Renal cortical epithelial cell (primary cell): ENCODE data around the gene BTF3. TPM values are rescaled to one million over a fixed set of nuclear protein-coding genes. Genes with fewer than 3 reads are reported as not detected.
"Not testable (repeated sequence)": the region's sequence is repeated elsewhere in the genome, so short reads cannot be mapped to it uniquely, and the experiment has no call there.

Experiments used
- DNase-seq: peaks from one replicate; pipeline ENCODE4 v3.0.0-alpha.2; 2011; ENCODE audit warnings: low read depth
- total RNA-seq: library from RNA; depleted of rRNA; stranded (reverse); fragments of >200 nt; gene quantifications from 2 replicates; pipeline ENCODE4 v1.2.3, GENCODE V29; 2014

Gene BTF3
- total RNA-seq = 267 and 336 TPM in 2 replicates

GRCh38 chr5:73498057-73498992 is at the start of gene BTF3:
TSS of gene BTF3 (plus strand) at chr5:73498442. CDS start at chr5:73498668, 226 bp downstream.
- peak; percentile 96 for DNase-seq

GRCh38 chr5:73448463-73449136 is 49.6 kb upstream of the BTF3 start, which contains the start of gene FOXD1:
TSS of gene FOXD1 (minus strand) at chr5:73448777. CDS start at chr5:73448362, 415 bp downstream.
- DNase-seq = peak; percentile 69

- no peak for DNase-seq
Measured at GRCh38 chr5:73450137-73450536, 48.1 kb upstream of the BTF3 start.

- DNase-seq = peak; percentile 16
Measured at GRCh38 chr5:73450672-73451223, 47.5 kb upstream of the BTF3 start.

GRCh38 chr5:73451224-73452130 is 46.8 kb upstream of the BTF3 start:
- no peak for DNase-seq

GRCh38 chr5:73452215-73452614 is 46.0 kb upstream of the BTF3 start:
- DNase-seq = no peak

- peak; percentile 77 for DNase-seq
Measured at GRCh38 chr5:73454379-73455036, 43.7 kb upstream of the BTF3 start.

GRCh38 chr5:73456462-73456861 is 41.8 kb upstream of the BTF3 start:
- DNase-seq = not testable (repeated sequence)

GRCh38 chr5:73459366-73459765 is 38.9 kb upstream of the BTF3 start:
- peak; percentile 25 for DNase-seq

GRCh38 chr5:73460133-73460532 is 38.1 kb upstream of the BTF3 start:
- DNase-seq = no peak

- no peak for DNase-seq
Measured at GRCh38 chr5:73464016-73464745, 34.1 kb upstream of the BTF3 start.

GRCh38 chr5:73468638-73469037 is 29.6 kb upstream of the BTF3 start:
- DNase-seq = not testable (repeated sequence)

GRCh38 chr5:73469878-73470277 is 28.4 kb upstream of the BTF3 start:
- DNase-seq = no peak

GRCh38 chr5:73471654-73472053 is 26.6 kb upstream of the BTF3 start:
- DNase-seq = no peak

GRCh38 chr5:73472116-73472515 is 26.1 kb upstream of the BTF3 start:
- no peak for DNase-seq

GRCh38 chr5:73480500-73480899 is 17.7 kb upstream of the BTF3 start:
- no peak for DNase-seq

- DNase-seq = no peak
Measured at GRCh38 chr5:73482383-73483136, 15.7 kb upstream of the BTF3 start.

GRCh38 chr5:73483676-73484075 is 14.6 kb upstream of the BTF3 start:
- no peak for DNase-seq

- DNase-seq = no peak
Measured at GRCh38 chr5:73484511-73484910, 13.7 kb upstream of the BTF3 start.
